Glutamatergic neuron (in vitro differentiated cells): ENCODE measurements around the gene TRAK2. TPM values are rescaled to one million over a fixed set of nuclear protein-coding genes. Genes with fewer than 3 reads are reported as not detected.

Experiments
- DNase-seq: peaks from one replicate; pipeline ENCODE4 v3.0.0; 2022
- H3K27ac Mint-ChIP-seq: one replicate; pipeline ENCODE4 v1.8.0; 2020; ENCODE audit warnings: mild to moderate bottlenecking, mixed read lengths, inconsistent platforms; ENCODE audit not compliant: unreplicated experiment
- H3K27me3 Mint-ChIP-seq: one replicate; pipeline ENCODE4 v1.8.0; 2020; ENCODE audit warnings: mild to moderate bottlenecking, moderate library complexity, mixed read lengths, inconsistent platforms; ENCODE audit not compliant: unreplicated experiment
- H3K36me3 Mint-ChIP-seq: one replicate; pipeline ENCODE4 v1.8.0; 2020; ENCODE audit warnings: mild to moderate bottlenecking, mixed read lengths, inconsistent platforms; ENCODE audit not compliant: unreplicated experiment
- H3K4me1 Mint-ChIP-seq: one replicate; pipeline ENCODE4 v1.8.0; 2020; ENCODE audit warnings: mild to moderate bottlenecking, low read depth, mixed read lengths, inconsistent platforms; ENCODE audit not compliant: unreplicated experiment
- H3K4me3 Mint-ChIP-seq: one replicate; pipeline ENCODE4 v1.8.0; 2020; ENCODE audit warnings: mild to moderate bottlenecking, mixed read lengths, inconsistent platforms; ENCODE audit not compliant: unreplicated experiment
- H3K9me3 Mint-ChIP-seq: one replicate; pipeline ENCODE4 v1.8.0; 2020; ENCODE audit warnings: mild to moderate bottlenecking, moderate library complexity, mixed read lengths, inconsistent platforms; ENCODE audit not compliant: unreplicated experiment
- total RNA-seq: library from RNA; stranded (reverse); fragmentation: NEBNext Ultra II Directional; extraction: Animal tissue kit (Norgen Biotek cat#: 25700); gene quantifications from one replicate; pipeline ENCODE4 v1.2.1, GENCODE V29; 2021; ENCODE audit not compliant: unreplicated experiment
- TF ChIP-seq, protein P1 (sequence below): fragments of 200-600 bp; sonication (generic); IDR thresholded peaks from one replicate; pipeline ENCODE4 v1.5.0; 2021; ENCODE audit not compliant: partially characterized antibody, unreplicated experiment

TRAK2 gene
- total RNA-seq, 1 donor from 2014 or later: 58.9 TPM

DNA sequence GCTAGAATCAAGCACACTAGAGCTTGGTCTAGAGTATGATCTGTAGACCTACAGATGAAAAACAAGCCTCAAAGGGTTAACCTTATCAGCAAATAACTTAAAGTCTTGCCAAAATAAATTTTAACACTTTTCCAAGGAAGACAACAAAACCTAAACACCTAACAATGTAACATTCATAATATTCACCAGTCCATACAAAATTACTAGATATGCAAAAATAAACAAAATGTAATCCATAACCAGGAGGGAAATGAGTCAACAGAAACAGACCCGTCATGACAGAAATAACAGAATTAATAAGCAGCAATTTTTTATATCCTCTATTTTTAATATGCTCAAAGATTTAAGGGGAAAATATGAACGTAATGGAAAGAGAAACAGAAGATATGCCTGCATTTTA is 36.1 kb downstream of the TRAK2 start:
- DNase-seq: no peak
- Mint-ChIP-seq H3K9me3 (peaks cover 2% of the 10 kb centered on the region), H3K27ac (no peak overlapping the region), H3K4me1 (peaks cover 3% of the 10 kb centered on the region), H3K36me3 (no peaks in the 10 kb centered on the region), H3K27me3 (no peaks in the 10 kb centered on the region), H3K4me3 (no peak overlapping the region)
- TF ChIP-seq, protein P1, sequence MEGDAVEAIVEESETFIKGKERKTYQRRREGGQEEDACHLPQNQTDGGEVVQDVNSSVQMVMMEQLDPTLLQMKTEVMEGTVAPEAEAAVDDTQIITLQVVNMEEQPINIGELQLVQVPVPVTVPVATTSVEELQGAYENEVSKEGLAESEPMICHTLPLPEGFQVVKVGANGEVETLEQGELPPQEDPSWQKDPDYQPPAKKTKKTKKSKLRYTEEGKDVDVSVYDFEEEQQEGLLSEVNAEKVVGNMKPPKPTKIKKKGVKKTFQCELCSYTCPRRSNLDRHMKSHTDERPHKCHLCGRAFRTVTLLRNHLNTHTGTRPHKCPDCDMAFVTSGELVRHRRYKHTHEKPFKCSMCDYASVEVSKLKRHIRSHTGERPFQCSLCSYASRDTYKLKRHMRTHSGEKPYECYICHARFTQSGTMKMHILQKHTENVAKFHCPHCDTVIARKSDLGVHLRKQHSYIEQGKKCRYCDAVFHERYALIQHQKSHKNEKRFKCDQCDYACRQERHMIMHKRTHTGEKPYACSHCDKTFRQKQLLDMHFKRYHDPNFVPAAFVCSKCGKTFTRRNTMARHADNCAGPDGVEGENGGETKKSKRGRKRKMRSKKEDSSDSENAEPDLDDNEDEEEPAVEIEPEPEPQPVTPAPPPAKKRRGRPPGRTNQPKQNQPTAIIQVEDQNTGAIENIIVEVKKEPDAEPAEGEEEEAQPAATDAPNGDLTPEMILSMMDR: no peak

DNA sequence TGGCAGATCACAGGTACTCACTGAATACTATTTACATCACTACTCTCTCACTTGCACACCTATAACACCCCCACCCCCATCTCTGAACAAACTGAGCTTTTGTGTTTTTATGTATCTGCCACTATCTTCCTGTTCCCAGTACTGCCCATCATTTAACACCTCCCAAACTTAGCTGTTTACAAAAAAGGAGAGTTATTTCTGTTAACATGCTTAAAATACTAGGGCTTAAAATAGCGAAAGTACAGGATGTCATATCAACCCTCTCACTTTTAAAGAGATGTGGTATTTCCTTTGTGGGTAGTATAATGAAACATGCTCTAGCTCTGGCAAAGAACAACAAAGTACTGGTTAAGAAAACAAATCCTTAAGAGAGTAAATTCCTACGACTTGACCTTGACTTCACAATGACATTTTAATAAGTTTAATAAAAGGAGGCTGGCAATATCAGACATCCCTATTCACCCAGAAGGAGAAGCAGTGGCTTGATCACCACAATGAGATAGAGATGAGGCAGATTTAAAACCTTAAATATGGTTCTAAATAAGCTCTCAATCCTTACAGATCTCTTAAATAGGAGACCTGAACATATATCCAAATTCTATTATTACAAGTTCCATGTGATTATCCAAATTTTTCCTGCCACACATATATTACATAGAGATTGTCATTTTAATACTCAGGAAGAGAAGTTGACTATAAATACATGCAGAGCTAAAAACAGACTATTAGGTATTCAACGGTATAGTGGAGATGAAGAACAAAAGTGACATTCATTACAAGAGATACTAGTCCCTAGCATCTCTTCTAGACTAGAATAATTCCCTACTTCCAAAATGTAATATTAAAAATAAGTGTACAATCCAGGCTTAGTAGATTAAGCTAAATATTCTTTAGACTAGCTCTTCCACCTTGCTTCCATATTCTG is 36.9 kb downstream of the TRAK2 start:
- Mint-ChIP-seq H3K4me1 (no peaks in the 10 kb centered on the region), H3K27ac (no peak overlapping the region), H3K27me3 (no peaks in the 10 kb centered on the region), H3K36me3 (no peaks in the 10 kb centered on the region), H3K4me3 (no peak overlapping the region), H3K9me3 (peaks cover 2% of the 10 kb centered on the region)
- DNase-seq: no peak
- TF ChIP-seq, protein P1: no peak

DNA sequence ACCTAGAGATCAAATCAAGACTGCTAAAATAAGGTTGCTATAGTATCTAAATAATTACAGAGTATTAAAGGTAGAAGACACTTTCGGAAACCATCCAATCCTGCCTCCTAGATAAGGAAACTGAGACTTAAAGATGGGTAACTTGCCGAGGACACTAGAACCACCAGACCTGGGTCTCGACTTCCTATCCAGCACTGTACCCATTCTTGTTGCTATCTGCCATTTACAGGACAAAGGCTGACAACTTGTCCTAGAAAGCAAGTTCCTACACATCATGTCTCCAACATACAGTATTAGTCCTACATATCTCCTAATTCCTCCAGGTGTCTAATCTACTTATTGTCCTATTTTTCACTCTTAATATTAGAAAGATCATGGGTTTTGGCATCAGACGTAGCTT is 37.7 kb downstream of the TRAK2 start:
- DNase-seq: no peak
- H3K4me1 Mint-ChIP-seq: no peaks in the 10 kb centered on the region
- H3K27me3 Mint-ChIP-seq: no peaks in the 10 kb centered on the region
- peaks cover 2% of the 10 kb centered on the region for H3K9me3 Mint-ChIP-seq
- no peak overlapping the region for H3K4me3 Mint-ChIP-seq
- H3K27ac Mint-ChIP-seq: no peak overlapping the region
- H3K36me3 Mint-ChIP-seq: no peaks in the 10 kb centered on the region
- TF ChIP-seq, protein P1: no peak

DNA sequence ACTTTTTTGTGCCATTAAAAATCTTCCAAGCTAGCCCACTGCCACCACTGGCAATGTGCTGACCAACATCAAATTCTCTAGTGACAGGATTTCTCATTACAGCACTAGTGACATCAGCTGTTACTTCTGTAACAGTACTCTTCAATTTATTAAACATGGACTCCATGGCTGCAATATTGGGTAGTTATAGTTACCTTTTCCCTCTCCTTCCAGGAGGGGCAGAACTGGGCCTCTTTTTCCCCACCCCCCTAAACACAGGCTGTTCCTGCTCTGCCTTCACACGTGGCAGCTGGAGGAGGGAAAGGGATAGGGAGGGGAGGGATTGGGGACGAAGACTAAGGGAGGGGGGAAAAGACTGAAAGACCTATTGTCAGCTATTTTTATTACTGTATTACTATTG is 38.1 kb downstream of the TRAK2 start:
- no peaks in the 10 kb centered on the region for H3K4me1 Mint-ChIP-seq
- H3K36me3 Mint-ChIP-seq: no peaks in the 10 kb centered on the region
- DNase-seq: no peak
- H3K9me3 Mint-ChIP-seq: peaks cover 2% of the 10 kb centered on the region
- H3K27me3 Mint-ChIP-seq: no peaks in the 10 kb centered on the region
- no peak overlapping the region for H3K27ac Mint-ChIP-seq
- TF ChIP-seq, protein P1: no peak
- H3K4me3 Mint-ChIP-seq: no peak overlapping the region

DNA sequence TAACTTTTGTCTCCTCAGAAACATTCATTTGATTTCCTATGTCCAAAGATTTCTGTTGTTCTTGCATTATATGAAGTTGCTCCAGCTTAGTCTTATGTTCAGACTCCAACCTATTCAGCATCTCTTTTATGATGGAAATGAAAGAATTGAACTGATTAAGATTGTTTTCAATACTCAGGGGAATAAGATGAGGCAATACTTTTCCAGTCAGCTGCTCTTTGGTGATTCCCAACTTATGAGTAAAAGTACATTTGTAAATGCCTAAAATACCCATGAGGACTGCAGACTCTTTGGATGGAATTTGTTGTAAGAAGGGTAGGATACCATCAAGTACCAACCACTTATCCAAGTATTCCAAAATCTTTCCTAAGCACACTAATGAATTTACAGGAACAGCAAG is 39.8 kb downstream of the TRAK2 start:
- Mint-ChIP-seq H3K27me3 (no peaks in the 10 kb centered on the region), H3K36me3 (no peaks in the 10 kb centered on the region), H3K4me3 (no peak overlapping the region), H3K4me1 (no peaks in the 10 kb centered on the region), H3K9me3 (no peaks in the 10 kb centered on the region), H3K27ac (no peak overlapping the region)
- DNase-seq: no peak
- TF ChIP-seq, protein P1: no peak
